Panc1 (cell line): ENCODE measurements around the gene PC.

ENCODE experiments used
- POLR2AphosphoS5 ChIP-seq: IDR thresholded peaks from 2 replicates; pipeline ENCODE4 v1.6.1; 2012; ENCODE audit warnings: mild to moderate bottlenecking, low read depth, low read length, moderate library complexity
- SIN3A ChIP-seq: IDR thresholded peaks from 2 replicates; pipeline ENCODE4 v1.6.1; 2012; ENCODE audit warnings: low read depth, mild to moderate bottlenecking, low read length, moderate library complexity, borderline replicate concordance; ENCODE audit not compliant: insufficient read depth
- TCF7L2 ChIP-seq: IDR thresholded peaks from 2 replicates; pipeline ENCODE4 v1.6.1; 2011; ENCODE audit warnings: mild to moderate bottlenecking, low read depth, low read length, inconsistent platforms
- TF ChIP-seq, protein P1 (sequence below): fragments of 450-650 bp; IDR thresholded peaks from 2 replicates; pipeline ENCODE4 v1.5.1; 2017; ENCODE audit warnings: mild to moderate bottlenecking
- TF ChIP-seq, protein P2 (sequence below), 2 experiments: IDR thresholded peaks; 2 replicates each; pipeline ENCODE4 v1.6.1; 2011 to 2012; ENCODE audit warnings: low read depth in 2 of 2, control low read depth in 1 of 2, low read length in 1 of 2, mild to moderate bottlenecking in 1 of 2, moderate library complexity in 1 of 2; ENCODE audit not compliant: insufficient read depth in 1 of 2

- TF ChIP-seq, protein P1, sequence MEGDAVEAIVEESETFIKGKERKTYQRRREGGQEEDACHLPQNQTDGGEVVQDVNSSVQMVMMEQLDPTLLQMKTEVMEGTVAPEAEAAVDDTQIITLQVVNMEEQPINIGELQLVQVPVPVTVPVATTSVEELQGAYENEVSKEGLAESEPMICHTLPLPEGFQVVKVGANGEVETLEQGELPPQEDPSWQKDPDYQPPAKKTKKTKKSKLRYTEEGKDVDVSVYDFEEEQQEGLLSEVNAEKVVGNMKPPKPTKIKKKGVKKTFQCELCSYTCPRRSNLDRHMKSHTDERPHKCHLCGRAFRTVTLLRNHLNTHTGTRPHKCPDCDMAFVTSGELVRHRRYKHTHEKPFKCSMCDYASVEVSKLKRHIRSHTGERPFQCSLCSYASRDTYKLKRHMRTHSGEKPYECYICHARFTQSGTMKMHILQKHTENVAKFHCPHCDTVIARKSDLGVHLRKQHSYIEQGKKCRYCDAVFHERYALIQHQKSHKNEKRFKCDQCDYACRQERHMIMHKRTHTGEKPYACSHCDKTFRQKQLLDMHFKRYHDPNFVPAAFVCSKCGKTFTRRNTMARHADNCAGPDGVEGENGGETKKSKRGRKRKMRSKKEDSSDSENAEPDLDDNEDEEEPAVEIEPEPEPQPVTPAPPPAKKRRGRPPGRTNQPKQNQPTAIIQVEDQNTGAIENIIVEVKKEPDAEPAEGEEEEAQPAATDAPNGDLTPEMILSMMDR = no peak
- TF ChIP-seq, protein P2, sequence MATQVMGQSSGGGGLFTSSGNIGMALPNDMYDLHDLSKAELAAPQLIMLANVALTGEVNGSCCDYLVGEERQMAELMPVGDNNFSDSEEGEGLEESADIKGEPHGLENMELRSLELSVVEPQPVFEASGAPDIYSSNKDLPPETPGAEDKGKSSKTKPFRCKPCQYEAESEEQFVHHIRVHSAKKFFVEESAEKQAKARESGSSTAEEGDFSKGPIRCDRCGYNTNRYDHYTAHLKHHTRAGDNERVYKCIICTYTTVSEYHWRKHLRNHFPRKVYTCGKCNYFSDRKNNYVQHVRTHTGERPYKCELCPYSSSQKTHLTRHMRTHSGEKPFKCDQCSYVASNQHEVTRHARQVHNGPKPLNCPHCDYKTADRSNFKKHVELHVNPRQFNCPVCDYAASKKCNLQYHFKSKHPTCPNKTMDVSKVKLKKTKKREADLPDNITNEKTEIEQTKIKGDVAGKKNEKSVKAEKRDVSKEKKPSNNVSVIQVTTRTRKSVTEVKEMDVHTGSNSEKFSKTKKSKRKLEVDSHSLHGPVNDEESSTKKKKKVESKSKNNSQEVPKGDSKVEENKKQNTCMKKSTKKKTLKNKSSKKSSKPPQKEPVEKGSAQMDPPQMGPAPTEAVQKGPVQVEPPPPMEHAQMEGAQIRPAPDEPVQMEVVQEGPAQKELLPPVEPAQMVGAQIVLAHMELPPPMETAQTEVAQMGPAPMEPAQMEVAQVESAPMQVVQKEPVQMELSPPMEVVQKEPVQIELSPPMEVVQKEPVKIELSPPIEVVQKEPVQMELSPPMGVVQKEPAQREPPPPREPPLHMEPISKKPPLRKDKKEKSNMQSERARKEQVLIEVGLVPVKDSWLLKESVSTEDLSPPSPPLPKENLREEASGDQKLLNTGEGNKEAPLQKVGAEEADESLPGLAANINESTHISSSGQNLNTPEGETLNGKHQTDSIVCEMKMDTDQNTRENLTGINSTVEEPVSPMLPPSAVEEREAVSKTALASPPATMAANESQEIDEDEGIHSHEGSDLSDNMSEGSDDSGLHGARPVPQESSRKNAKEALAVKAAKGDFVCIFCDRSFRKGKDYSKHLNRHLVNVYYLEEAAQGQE (IDR thresholded peaks at IDR 0.05; ENCODE audit: insufficient read depth in 1 of 2, low read depth in 2 of 2, low read length in 1 of 2) = no peak
- TF ChIP-seq POLR2AphosphoS5 (no peak), SIN3A (no peak), TCF7L2 (no peak)
Measured at GRCh38 chr11:66875378-66875777, 82.8 kb downstream of the PC start.
